Gastrocnemius medialis (tissue), 4 donors: ENCODE data around the gene RAB6B.

Experiments used
- CTCF ChIP-seq, 5 experiments: fragments of 450-650 bp in 3 of 5; fragments of 200-600 bp in 2 of 5; sonication (generic) in 2 of 5; IDR thresholded peaks in 4 of 5; conservative IDR thresholded peaks in 1 of 5; 1 replicate in 4 of 5; 2 replicates in 1 of 5; pipeline ENCODE4 v1.5.1; 2016 to 2019; ENCODE audit warnings: antibody characterized with exemption in 5 of 5, mild to moderate bottlenecking in 3 of 5, moderate library complexity in 3 of 5
- POLR2A ChIP-seq, 2 donors: fragments of 450-650 bp; IDR thresholded peaks; one replicate each; pipeline ENCODE4 v1.6.1; 2017; ENCODE audit warnings: antibody characterized with exemption in 2 of 2, mild to moderate bottlenecking in 2 of 2, moderate library complexity in 2 of 2

GRCh38 chr3:133841196-133841595 lies 54.5 kb downstream of the RAB6B start:
- TF ChIP-seq CTCF (IDR thresholded peaks at IDR 0.05 in 4 of 5, conservative IDR thresholded peaks at IDR 0.05 in 1 of 5) (no peak), POLR2A (IDR thresholded peaks at IDR 0.05) (no peak)
